Breast epithelium (tissue), 4 donors: Measurements from ENCODE around the gene EDC3. TPM values are rescaled to one million over a fixed set of nuclear protein-coding genes. Genes with fewer than 3 reads are reported as not detected.

ENCODE experiments used
- DNase-seq, 2 donors: peaks; one replicate each; pipeline ENCODE4 v3.0.0-alpha.2; 2019; ENCODE audit warnings: low spot score in 2 of 2
- H3K27ac ChIP-seq, 2 donors: fragments of 200-600 bp; sonication (generic) in 1 of 2; one replicate each; pipeline ENCODE4 v1.5.1; 2016 to 2019; ENCODE audit warnings: mild to moderate bottlenecking in 1 of 2
- H3K27me3 ChIP-seq, 2 donors: fragments of 200-600 bp; sonication (generic) in 1 of 2; one replicate each; pipeline versions ENCODE4 v1.5.1 to v1.6.0; 2017 to 2019; ENCODE audit warnings: control low read depth in 1 of 2, mild to moderate bottlenecking in 1 of 2
- H3K36me3 ChIP-seq: fragments of 200-600 bp; one replicate; pipeline ENCODE4 v1.5.1; 2019
- H3K4me1 ChIP-seq, 2 donors: fragments of 200-600 bp; sonication (generic); one replicate each; pipeline ENCODE4 v1.5.1; 2016 to 2019; ENCODE audit warnings: control low read depth in 1 of 2
- H3K4me3 ChIP-seq, 3 donors: fragments of 200-600 bp; sonication (generic); 1 replicate in 2 of 3; 2 replicates in 1 of 3; pipeline ENCODE4 v1.5.1; 2016 to 2019; ENCODE audit warnings: mild to moderate bottlenecking in 3 of 3, moderate library complexity in 2 of 3
- H3K9me3 ChIP-seq, 2 donors: fragments of 200-600 bp; sonication (generic) in 1 of 2; one replicate each; pipeline ENCODE4 v1.5.1; 2016 to 2019; ENCODE audit warnings: control low read depth in 1 of 2
- POLR2A ChIP-seq: fragments of 450-650 bp; IDR thresholded peaks from one replicate; pipeline ENCODE4 v1.6.1; 2016; ENCODE audit warnings: antibody characterized with exemption, mild to moderate bottlenecking, moderate library complexity
- POLR2AphosphoS5 ChIP-seq, 3 donors: sonication (generic); formaldehyde crosslinking; IDR thresholded peaks; one replicate each; pipeline ENCODE4 v1.6.1; 2017; ENCODE audit warnings: antibody characterized with exemption in 3 of 3
- intact Hi-C: fragments of 100-400 bp; cut with DNase I; formaldehyde crosslinking; loops from one replicate; pipeline ENCODE4 v1.15.1; 2023; ENCODE audit warnings: low total_unique reads
- total RNA-seq, 3 donors: library from RNA; depleted of rRNA; stranded (reverse); fragments of >200 nt; gene quantifications; one replicate each; pipeline ENCODE4 v1.1.0, GENCODE V29; 2016
- TF ChIP-seq, protein P1 (sequence below), 3 donors: fragments of 450-650 bp; IDR thresholded peaks; one replicate each; pipeline ENCODE4 v1.5.1; 2016 to 2017; ENCODE audit warnings: antibody characterized with exemption in 3 of 3, mild to moderate bottlenecking in 3 of 3, moderate library complexity in 3 of 3

EDC3 gene
- total RNA-seq, 3 donors from 2014 or later = 13.8 to 21.7 (median 20.3) TPM

DNA sequence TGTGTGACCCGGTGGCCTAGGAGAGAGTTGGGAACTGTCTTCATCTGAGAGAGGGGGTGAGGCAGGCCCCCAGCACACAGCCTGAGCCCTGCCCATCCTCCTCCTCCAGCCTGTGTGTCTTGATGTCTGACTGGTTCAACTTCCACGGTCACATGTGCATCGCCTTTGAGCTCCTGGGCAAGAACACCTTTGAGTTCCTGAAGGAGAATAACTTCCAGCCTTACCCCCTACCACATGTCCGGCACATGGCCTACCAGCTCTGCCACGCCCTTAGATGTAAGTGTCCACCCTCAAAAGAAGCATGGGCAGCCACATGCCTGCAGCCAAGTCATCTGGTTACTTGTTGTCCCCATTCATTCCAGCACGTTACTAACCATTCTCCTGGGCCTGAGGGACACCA, 70.1 kb downstream of the EDC3 start:
- intact Hi-C loops = no loop called here
- Histone ChIP-seq H3K27ac (no peak overlapping the region), H3K27me3 (no peaks in the 10 kb centered on the region), H3K4me3 (no peak overlapping the region), H3K36me3 (peaks cover 24% of the 10 kb centered on the region), H3K4me1 (peaks cover 0 to 3% of the 10 kb centered on the region in 2 donors), H3K9me3 (no peaks in the 10 kb centered on the region)
- no peak for DNase-seq
- TF ChIP-seq POLR2A (no peak), POLR2AphosphoS5 (IDR thresholded peaks at IDR 0.05) (no peak)
- TF ChIP-seq, protein P1, sequence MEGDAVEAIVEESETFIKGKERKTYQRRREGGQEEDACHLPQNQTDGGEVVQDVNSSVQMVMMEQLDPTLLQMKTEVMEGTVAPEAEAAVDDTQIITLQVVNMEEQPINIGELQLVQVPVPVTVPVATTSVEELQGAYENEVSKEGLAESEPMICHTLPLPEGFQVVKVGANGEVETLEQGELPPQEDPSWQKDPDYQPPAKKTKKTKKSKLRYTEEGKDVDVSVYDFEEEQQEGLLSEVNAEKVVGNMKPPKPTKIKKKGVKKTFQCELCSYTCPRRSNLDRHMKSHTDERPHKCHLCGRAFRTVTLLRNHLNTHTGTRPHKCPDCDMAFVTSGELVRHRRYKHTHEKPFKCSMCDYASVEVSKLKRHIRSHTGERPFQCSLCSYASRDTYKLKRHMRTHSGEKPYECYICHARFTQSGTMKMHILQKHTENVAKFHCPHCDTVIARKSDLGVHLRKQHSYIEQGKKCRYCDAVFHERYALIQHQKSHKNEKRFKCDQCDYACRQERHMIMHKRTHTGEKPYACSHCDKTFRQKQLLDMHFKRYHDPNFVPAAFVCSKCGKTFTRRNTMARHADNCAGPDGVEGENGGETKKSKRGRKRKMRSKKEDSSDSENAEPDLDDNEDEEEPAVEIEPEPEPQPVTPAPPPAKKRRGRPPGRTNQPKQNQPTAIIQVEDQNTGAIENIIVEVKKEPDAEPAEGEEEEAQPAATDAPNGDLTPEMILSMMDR (IDR thresholded peaks at IDR 0.05) = no peak

DNA sequence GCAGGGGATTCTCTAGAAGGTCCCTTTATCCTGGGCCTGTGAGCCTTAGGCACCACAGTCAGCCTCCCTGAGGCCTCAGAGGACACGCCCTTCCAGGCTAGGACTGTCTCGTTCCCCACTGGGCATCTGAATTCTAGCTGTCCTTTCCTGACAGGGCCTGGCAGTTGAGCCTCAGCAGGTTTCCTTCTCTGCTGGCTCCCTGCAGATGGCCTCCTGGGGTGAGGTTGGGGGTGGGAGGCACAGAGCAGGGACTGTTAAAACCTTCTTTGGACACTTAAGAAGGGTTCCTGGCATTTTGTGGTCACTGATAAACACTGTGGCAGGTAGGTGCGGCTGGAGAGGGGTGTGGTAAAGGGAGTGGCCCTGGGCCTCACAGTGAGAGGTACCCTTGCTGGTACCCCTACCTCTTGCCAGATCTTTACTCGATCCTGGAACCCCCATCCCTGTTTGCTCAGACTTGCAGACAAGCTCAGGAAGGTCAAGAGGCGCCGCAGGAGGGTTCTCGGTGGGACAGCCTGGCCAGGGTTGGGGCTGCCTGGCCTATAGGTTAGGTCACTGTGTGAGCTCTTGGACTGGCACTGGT, 71.7 kb downstream of the EDC3 start:
- Histone ChIP-seq H3K4me3 (no peak overlapping the region), H3K9me3 (no peaks in the 10 kb centered on the region), H3K36me3 (peaks cover 24% of the 10 kb centered on the region), H3K4me1 (peaks cover 0 to 7% of the 10 kb centered on the region in 2 donors), H3K27ac (no peak overlapping the region), H3K27me3 (no peaks in the 10 kb centered on the region)
- DNase-seq = no peak
- intact Hi-C loops = no loop called here
- TF ChIP-seq POLR2A = no peak
- TF ChIP-seq, protein P1 (IDR thresholded peaks at IDR 0.05) = no peak
- TF ChIP-seq POLR2AphosphoS5 (IDR thresholded peaks at IDR 0.05) = no peak

DNA sequence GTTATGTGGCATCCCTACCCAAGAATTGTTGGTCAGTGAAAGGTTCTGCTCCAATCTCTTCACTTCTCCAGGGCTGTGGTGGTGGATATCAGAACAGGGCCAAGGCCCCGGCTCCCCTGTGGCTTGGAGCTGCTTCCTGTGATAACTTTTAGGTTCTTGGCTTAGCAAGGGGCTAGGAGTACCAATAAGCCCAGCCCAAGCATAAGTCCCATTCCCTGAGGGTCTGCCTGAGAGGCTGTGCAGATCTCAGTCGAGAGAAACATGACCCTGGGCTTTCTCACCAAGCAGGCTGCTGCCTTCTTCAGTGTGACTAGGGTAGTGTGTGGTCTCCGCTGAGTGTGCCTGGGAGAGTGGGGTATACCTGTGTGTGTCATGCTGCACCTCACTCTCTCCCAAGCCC, 73.1 kb downstream of the EDC3 start:
- Histone ChIP-seq H3K27ac (no peak overlapping the region), H3K27me3 (no peaks in the 10 kb centered on the region), H3K36me3 (peaks cover 21% of the 10 kb centered on the region), H3K4me1 (peaks cover 0 to 18% of the 10 kb centered on the region in 2 donors), H3K4me3 (no peak overlapping the region), H3K9me3 (no peaks in the 10 kb centered on the region)
- DNase-seq = no peak
- TF ChIP-seq POLR2AphosphoS5 (IDR thresholded peaks at IDR 0.05) (no peak), POLR2A (no peak)
- TF ChIP-seq, protein P1 (IDR thresholded peaks at IDR 0.05) = no peak
- intact Hi-C loops = no loop called here

- Histone ChIP-seq H3K9me3 (no peaks in the 10 kb centered on the region), H3K4me3 (no peak overlapping the region), H3K36me3 (peaks cover 18% of the 10 kb centered on the region), H3K27ac (no peak overlapping the region), H3K27me3 (no peaks in the 10 kb centered on the region), H3K4me1 (peaks cover 0 to 26% of the 10 kb centered on the region in 2 donors)
- intact Hi-C loops = no loop called here
- TF ChIP-seq, protein P1 (IDR thresholded peaks at IDR 0.05) = no peak
- TF ChIP-seq POLR2AphosphoS5 (IDR thresholded peaks at IDR 0.05) (no peak), POLR2A (no peak)
- no peak for DNase-seq
These were observed 73.9 kb downstream of the EDC3 start for GRCh38 chr15:74621936-74622335.

- intact Hi-C loops = no loop called here
- peaks cover 18% of the 10 kb centered on the region for H3K36me3 ChIP-seq
- H3K4me3 ChIP-seq = peak overlapping the region in 1 of 3 donors; percentile 20
- no peak overlapping the region for H3K27ac ChIP-seq
- H3K4me1 ChIP-seq = peaks cover 0 to 30% of the 10 kb centered on the region in 2 donors
- TF ChIP-seq, protein P1 (IDR thresholded peaks at IDR 0.05) = no peak
- TF ChIP-seq POLR2A (no peak), POLR2AphosphoS5 (IDR thresholded peaks at IDR 0.05) (no peak)
- no peak for DNase-seq
- H3K27me3 ChIP-seq = no peaks in the 10 kb centered on the region
- no peaks in the 10 kb centered on the region for H3K9me3 ChIP-seq
These were observed 74.3 kb downstream of the EDC3 start for GRCh38 chr15:74621546-74621920.
